HG02571 (cell line): Measurements from ENCODE around the gene AADACL4.
"Not testable (repeated sequence)": the region's sequence is repeated elsewhere in the genome, so short reads cannot be mapped to it uniquely, and the experiment has no call there.

Source experiments
- ATAC-seq: cut with Tn5 transposase; IDR thresholded peaks from one replicate; pipeline ENCODE4 v1.9.1; 2021; ENCODE audit warnings: mild to moderate bottlenecking, moderate library complexity; ENCODE audit not compliant: unreplicated experiment

The AADACL4 gene

DNA sequence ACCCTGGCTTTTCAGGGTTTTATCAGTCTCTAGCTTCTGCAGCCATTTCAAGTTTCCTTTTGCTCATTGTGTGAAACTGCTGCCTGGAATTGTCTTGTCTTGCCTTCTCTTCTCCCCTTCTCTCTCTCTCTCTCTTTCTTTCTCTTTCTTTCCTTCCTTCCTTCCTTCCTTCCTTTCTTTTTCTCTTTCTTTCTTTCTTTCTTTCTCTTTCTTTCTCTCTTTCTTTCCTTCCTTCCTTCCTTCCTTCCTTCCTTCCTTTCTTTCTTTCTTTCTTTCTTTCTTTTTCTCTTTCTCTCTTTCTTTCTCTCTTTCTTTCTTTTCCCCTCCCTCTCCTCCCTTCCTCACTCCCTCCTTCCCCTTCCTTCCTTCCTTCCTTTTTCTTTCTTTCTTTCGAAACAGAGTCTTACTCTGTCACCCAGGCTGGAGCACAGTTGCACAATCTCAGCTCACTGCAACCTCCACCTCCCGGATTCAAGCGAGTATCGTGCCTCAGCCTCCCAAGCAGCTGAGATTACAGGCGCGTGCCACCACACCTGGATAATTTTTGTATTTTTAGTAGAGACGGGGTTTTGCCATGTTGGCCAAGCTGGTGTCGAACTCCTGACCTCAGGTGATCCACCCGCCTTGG is 14.1 kb downstream of the AADACL4 start:
- not testable (repeated sequence) for ATAC-seq

GRCh38 chr1:12658531-12659453 is 14.9 kb downstream of the AADACL4 start:
- ATAC-seq = no peak

- no peak for ATAC-seq
These were observed 17.8 kb downstream of the AADACL4 start for GRCh38 chr1:12661606-12662219.

DNA sequence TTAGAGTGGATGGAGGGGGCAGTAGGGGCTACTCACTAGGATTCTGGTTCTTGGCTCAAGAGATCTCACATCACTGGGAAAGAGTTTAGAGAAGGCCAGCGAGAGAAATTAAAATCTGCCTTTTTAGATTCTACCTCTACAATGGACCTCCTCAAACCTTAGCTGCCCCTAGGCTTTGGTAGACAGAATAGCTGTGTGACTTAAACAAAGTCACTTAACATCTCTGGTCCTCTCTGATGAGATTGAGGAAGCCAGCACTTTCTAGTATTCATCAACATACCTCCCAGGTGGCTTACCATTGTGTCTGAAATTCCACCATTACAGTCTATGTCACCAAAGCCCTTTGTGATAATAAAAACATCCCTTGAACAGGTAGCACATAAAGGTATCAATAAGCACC is 18.7 kb downstream of the AADACL4 start:
- ATAC-seq = no peak

DNA sequence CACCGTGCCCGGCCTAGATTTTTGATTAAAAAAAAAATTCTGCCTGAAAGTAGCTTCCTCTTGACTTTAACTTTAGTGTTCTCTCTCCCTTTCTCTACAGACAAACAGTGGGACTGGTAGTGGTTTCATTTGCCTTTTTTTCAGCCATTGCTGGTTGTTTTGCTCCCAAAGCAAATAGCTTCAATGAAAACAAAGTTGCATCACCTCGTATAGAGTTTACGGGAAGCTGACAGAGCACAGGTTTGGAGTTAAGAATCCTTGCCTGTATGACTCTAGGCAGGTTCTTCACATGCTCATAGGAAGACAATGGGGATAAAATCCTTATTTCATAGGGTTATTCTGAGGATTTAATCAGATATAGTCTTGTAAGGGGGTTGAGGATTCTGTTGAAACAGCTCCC is 21.6 kb downstream of the AADACL4 start:
- ATAC-seq = no peak

DNA sequence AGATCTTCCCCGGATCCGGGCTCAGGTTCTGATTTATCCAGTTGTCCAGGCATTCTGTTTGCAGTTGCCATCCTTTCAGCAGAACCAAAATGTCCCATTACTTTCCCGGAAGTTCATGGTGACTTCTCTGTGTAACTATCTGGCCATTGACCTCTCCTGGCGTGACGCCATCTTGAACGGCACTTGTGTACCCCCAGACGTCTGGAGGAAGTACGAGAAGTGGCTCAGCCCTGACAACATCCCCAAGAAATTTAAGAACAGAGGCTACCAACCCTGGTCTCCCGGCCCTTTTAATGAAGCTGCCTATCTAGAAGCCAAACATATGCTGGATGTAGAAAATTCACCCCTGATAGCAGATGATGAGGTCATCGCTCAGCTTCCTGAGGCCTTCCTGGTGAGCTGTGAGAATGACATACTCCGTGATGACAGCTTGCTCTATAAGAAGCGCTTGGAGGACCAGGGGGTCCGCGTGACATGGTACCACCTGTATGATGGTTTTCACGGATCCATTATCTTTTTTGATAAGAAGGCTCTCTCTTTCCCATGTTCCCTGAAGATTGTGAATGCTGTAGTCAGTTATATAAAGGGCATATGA is 22.4 kb downstream of the AADACL4 start:
- ATAC-seq = no peak

GRCh38 chr1:12669529-12670068 is 25.7 kb downstream of the AADACL4 start:
- no peak for ATAC-seq

GRCh38 chr1:12674358-12674757 is 30.5 kb downstream of the AADACL4 start:
- no peak for ATAC-seq

DNA sequence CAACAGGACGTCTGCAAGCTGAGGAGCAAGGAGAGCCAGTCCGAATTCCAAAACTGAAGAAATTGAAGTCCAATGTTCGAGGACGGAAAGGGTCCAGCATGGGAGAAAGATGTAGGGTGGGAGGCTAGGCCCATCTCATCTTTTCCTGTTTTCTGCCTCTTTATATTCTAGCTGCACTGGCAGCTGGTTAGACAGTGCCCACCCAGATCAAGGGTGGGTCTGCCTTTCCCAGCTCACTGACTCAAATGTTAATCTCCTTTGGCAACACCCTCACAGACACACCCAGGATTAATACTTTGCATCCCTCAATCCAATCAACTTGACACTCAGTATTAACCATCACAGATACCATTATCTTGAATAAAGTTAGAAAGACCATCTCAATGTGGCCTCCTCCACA is 32.2 kb downstream of the AADACL4 start:
- ATAC-seq = not testable (repeated sequence)

GRCh38 chr1:12677565-12677964 is 33.7 kb downstream of the AADACL4 start:
- ATAC-seq = no peak

DNA sequence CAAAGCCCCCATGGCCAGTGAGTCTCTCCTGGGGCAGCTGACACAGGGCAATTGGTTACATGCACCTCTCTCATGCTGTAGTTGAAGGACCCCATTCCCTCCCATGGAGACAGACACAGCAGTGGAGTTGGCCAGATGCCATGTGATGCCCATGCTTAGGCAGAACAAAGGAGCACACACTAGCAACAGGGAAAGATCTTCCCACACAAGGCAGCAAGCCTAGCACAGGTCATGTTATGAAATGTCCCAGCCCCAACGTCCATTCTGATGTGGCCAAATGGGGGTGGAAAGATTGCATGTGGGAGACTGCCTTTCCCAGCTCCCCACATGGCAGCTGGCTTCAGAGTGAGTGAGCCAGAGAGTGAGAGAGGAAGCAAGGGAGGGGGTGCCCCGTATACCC is 34.5 kb downstream of the AADACL4 start:
- no peak for ATAC-seq

DNA sequence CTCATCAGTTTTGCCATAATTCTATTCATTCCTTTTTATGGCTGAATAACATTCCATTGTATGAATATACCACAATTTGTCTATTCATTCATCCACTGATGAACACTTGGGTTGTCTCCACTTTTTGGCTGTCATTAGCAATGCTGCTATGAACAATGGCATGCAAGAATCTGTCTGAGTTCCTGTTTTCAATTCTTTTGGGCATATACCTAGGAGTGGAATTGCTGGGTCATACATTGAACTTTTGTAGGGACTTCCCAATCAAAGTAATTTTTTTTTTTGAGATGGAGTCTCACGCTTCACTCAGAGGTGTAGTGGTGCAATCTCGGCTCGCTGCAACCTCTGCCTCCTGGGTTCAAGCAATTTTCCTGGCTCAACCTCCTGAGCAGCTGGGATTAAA is 34.9 kb downstream of the AADACL4 start:
- no peak for ATAC-seq

- no peak for ATAC-seq
These were observed 46.3 kb downstream of the AADACL4 start for GRCh38 chr1:12690156-12690555.

- ATAC-seq = no peak
These were observed 49.3 kb downstream of the AADACL4 start for GRCh38 chr1:12692967-12693782.

DNA sequence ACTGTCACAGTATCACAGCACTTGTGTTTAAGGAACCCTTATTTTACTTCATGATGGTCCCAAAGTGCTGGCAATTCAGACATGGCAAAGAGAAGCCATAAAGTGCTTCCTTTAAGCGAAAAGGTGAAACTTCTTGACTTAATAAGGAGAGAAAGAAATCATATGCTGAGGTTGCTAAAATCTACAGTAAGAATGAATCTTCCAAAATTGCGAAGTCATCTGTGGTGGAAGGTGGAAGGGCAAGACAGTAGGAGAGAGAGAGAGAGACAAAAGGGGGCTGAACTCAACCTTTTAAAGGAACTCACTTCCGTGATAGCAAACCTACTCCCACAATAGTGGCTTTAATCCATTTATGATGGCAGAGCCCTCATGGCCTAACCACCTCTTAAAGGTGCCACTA is 52.8 kb downstream of the AADACL4 start:
- no peak for ATAC-seq

- no peak for ATAC-seq
These were observed 53.5 kb downstream of the AADACL4 start for GRCh38 chr1:12697397-12697796.

DNA sequence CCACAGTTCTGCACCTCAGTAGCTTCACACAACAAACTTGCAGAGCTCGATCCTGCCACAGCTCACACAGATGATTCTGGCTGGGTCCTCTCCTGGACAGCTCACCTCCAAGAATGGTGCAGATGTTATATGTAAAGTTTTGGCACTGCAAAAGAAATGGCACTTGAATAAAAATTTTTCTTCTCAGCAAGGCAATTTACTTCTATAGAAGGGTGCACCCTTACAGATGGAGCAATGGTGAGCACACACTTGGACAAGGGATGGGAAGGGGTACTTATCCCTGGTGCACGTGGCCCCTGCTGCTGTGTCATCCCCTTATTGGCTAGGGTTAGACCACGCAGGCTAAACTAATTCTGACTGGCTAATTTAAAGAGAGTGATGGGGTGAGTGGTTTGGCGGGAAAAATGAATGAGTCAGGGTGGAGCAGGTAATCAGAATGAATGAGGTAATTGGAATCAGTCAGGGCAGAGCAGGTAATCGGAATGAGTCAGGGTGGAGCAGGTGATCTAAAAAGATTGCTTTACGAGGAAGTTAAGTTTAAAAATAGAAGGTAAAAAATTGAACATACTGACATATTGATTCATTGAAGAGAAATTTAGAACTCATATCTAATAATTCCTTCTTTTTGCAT is 60.1 kb downstream of the AADACL4 start:
- no peak for ATAC-seq

DNA sequence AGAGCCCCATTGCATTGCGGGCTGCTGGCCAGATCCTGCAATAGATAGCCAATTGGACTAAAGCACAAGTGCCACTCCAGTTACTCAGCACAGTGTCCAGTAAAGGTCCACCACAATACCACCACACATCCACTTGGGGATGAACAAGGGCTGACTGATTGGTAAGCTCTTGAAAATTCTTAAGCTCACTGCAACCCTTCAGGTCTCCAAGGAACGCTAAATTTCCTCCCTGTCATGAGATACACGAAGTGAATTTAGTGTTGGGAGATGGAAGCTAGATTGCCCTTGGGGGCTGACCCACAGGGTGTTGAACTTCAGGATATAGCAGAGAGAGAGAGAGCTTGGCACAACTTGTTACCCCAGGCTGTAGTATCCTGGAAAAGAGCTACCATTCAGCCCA is 62.2 kb downstream of the AADACL4 start:
- no peak for ATAC-seq

DNA sequence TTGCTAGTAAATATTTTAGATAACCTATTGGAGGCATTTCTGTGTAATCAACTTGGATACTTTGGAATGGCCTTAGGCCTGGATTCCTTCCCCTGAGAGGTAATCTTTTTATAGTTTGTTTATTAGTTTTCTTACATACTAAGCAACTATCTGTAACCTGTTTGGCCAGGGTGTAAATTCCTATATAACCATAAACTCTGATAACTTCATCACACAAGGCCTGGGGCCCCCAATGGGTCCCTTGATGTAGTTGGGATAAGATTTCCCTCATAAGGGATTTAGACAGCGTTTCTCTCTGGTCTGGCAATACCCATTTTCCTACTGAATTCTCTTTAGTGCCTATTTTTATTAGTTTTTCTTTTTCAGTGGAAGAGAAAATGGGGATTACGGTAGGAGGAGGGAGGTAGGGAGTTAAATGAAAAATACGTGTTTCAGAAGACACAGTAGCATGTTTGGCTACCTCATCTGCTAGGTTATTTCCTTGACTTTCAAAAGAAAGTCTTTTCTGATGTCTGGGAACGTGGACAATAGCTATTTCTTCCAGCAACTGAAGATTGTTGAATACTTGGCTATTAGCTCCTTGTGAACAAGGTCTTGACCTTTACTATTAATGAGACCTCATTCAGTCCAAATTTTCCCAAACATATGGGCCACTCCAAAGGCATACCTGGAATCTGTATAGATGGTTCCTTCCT is 64.7 kb downstream of the AADACL4 start:
- ATAC-seq = no peak
